SK-N-SH (cell line): ENCODE results near the gene TOMM40L. TPM values are rescaled to one million over a fixed set of nuclear protein-coding genes. Genes with fewer than 3 reads are reported as not detected.

Experiments used
- CTCF ChIA-PET: fragments of 300-600, 350-600 bp; formaldehyde crosslinking; extraction: SDS; loops from one replicate; lab custom pipeline; 2021; lab: Yijun Ruan, JAX
- POLR2A ChIA-PET: fragments of 350-600 bp; sonication (Branson Sonifier 250); formaldehyde crosslinking; extraction: SDS; loops from one replicate; lab custom pipeline; 2020; ENCODE audit warnings: antibody characterized with exemption, inconsistent platforms; lab: Yijun Ruan, JAX
- DNase-seq: peaks from one replicate; pipeline ENCODE4 v3.0.0; 2012
- H2AFZ ChIP-seq: fragments of 200-600 bp; sonication (generic); 2 replicates; pipeline ENCODE4 v1.8.1; 2016; ENCODE audit warnings: antibody characterized with exemption, mild to moderate bottlenecking, low read depth
- H3F3A ChIP-seq: fragments of 200-600 bp; sonication (generic); replicated peaks from 2 replicates; pipeline ENCODE3; 2016; ENCODE audit warnings: antibody characterized with exemption, mild to moderate bottlenecking; ENCODE audit not compliant: insufficient read depth
- H3K27ac ChIP-seq, 2 experiments: fragments of 200-500 bp in 1 of 2; fragments of 200-600 bp in 1 of 2; sonication (Bioruptor generic) in 1 of 2; sonication (generic), shearing (Covaris generic) in 1 of 2; 2 replicates each; pipeline versions ENCODE4 v1.5.1 to v1.6.1; 2014 to 2016; ENCODE audit warnings: low read depth in 2 of 2, inconsistent platforms in 1 of 2, low read length in 1 of 2, mild to moderate bottlenecking in 1 of 2, mixed read lengths in 1 of 2
- H3K27me3 ChIP-seq: fragments of 200-600 bp; sonication (generic), shearing (Covaris generic); 2 replicates; pipeline ENCODE4 v1.6.1; 2016; ENCODE audit warnings: mixed run types; ENCODE audit not compliant: insufficient read depth
- H3K36me3 ChIP-seq, 2 experiments: fragments of 200-500 bp in 1 of 2; fragments of 200-600 bp in 1 of 2; sonication (Bioruptor generic) in 1 of 2; sonication (generic) in 1 of 2; replicated peaks in 1 of 2; 2 replicates each; pipeline versions ENCODE3 to v1.5.1; 2014 to 2016; ENCODE audit warnings: low read length in 1 of 2, mild to moderate bottlenecking in 1 of 2; ENCODE audit not compliant: insufficient read depth in 2 of 2, control insufficient read depth in 1 of 2
- H3K4me1 ChIP-seq, 2 experiments: fragments of 200-500 bp in 1 of 2; fragments of 200-600 bp in 1 of 2; sonication (Bioruptor generic) in 1 of 2; sonication (generic), shearing (Covaris generic) in 1 of 2; 2 replicates each; pipeline versions ENCODE4 v1.5.1 to v1.6.1; 2014 to 2016; ENCODE audit warnings: low read depth in 1 of 2, low read length in 1 of 2, mixed run types in 1 of 2; ENCODE audit not compliant: insufficient read depth in 2 of 2, control insufficient read depth in 1 of 2
- H3K4me2 ChIP-seq: fragments of 200-600 bp; sonication (generic), shearing (Covaris generic); 2 replicates; pipeline ENCODE4 v1.6.1; 2017; ENCODE audit warnings: mixed run types
- H3K4me3 ChIP-seq, 2 experiments: fragments of 200-500 bp in 1 of 2; fragments of 200-600 bp in 1 of 2; sonication (Bioruptor generic) in 1 of 2; sonication (generic), shearing (Covaris generic) in 1 of 2; 2 replicates each; pipeline versions ENCODE4 v1.5.1 to v1.8.1; 2014 to 2016; ENCODE audit warnings: low read depth in 2 of 2, inconsistent platforms in 1 of 2, low read length in 1 of 2, mild to moderate bottlenecking in 1 of 2, mixed read lengths in 1 of 2, moderate library complexity in 1 of 2
- H3K79me2 ChIP-seq: fragments of 200-600 bp; sonication (generic); 2 replicates; pipeline ENCODE4 v1.8.1; 2017; ENCODE audit warnings: mild to moderate bottlenecking; ENCODE audit not compliant: insufficient read depth
- H3K9ac ChIP-seq: fragments of 200-600 bp; sonication (generic); 2 replicates; pipeline ENCODE4 v1.6.1; 2017; ENCODE audit warnings: mixed run types
- H3K9me2 ChIP-seq: fragments of 200-600 bp; sonication (generic); 2 replicates; pipeline ENCODE4 v1.6.1; 2017; ENCODE audit warnings: mixed run types
- H3K9me3 ChIP-seq: fragments of 200-600 bp; sonication (generic); 2 replicates; pipeline ENCODE4 v1.6.1; 2017; ENCODE audit warnings: mixed run types, mild to moderate bottlenecking, moderate library complexity
- H4K20me1 ChIP-seq: fragments of 200-600 bp; sonication (generic); 2 replicates; pipeline ENCODE4 v1.6.1; 2017; ENCODE audit warnings: mild to moderate bottlenecking, mixed run types; ENCODE audit not compliant: insufficient read depth
- CHD2 ChIP-seq: fragments of 150-350 bp; IDR thresholded peaks from 2 replicates; pipeline ENCODE4 v1.6.1; 2018; ENCODE audit warnings: low read length; ENCODE audit not compliant: partially characterized antibody
- ELF1 ChIP-seq: IDR thresholded peaks from 2 replicates; pipeline ENCODE4 v1.4.0; 2012
- EP300 ChIP-seq, 2 experiments: IDR thresholded peaks; 2 replicates each; pipeline versions ENCODE4 v1.4.0 to v1.6.1; 2012; ENCODE audit warnings: borderline replicate concordance in 1 of 2, low read depth in 1 of 2, low read length in 1 of 2
- EZH2phosphoT487 ChIP-seq: fragments of 200-600 bp; sonication (generic); IDR thresholded peaks from 2 replicates; pipeline ENCODE4 v1.6.1; 2017; ENCODE audit warnings: low read depth, mixed run types, mild to moderate bottlenecking, antibody characterized with exemption, moderate library complexity, borderline replicate concordance
- FOSL2 ChIP-seq: IDR thresholded peaks from 2 replicates; pipeline ENCODE4 v1.4.0; 2012; ENCODE audit warnings: low read depth, mild to moderate bottlenecking, moderate library complexity, borderline replicate concordance
- FOXJ3 ChIP-seq: sonication (generic); formaldehyde crosslinking; IDR thresholded peaks from 2 replicates; pipeline ENCODE4 v1.5.1; 2020; ENCODE audit warnings: mild to moderate bottlenecking, missing genetic modification reagents
- FOXM1 ChIP-seq: IDR thresholded peaks from 2 replicates; pipeline ENCODE4 v1.4.0; 2012; ENCODE audit warnings: low read depth, mild to moderate bottlenecking
- GABPA ChIP-seq: IDR thresholded peaks from 2 replicates; pipeline ENCODE4 v1.4.0; 2012; ENCODE audit warnings: low read depth, mild to moderate bottlenecking
- MEF2A ChIP-seq: IDR thresholded peaks from 2 replicates; pipeline ENCODE4 v1.4.0; 2012; ENCODE audit warnings: low read depth, borderline replicate concordance
- RCOR1 ChIP-seq: fragments of 150-350 bp; IDR thresholded peaks from 2 replicates; pipeline ENCODE4 v1.6.1; 2017; ENCODE audit warnings: antibody characterized with exemption, low read length
- RFX5 ChIP-seq: IDR thresholded peaks from 2 replicates; pipeline ENCODE4 v1.6.1; 2012; ENCODE audit warnings: mild to moderate bottlenecking, improper control_type of control experiment, low read length
- RXRA ChIP-seq: IDR thresholded peaks from 2 replicates; pipeline ENCODE4 v1.4.0; 2012; ENCODE audit warnings: low read depth, mild to moderate bottlenecking, borderline replicate concordance
- SIN3A ChIP-seq: IDR thresholded peaks from 2 replicates; pipeline ENCODE4 v1.6.1; 2012; ENCODE audit warnings: low read depth, mild to moderate bottlenecking, low read length, moderate library complexity, borderline replicate concordance
- TCF12 ChIP-seq: IDR thresholded peaks from 2 replicates; pipeline ENCODE4 v1.4.0; 2012
- TEAD4 ChIP-seq: IDR thresholded peaks from 2 replicates; pipeline ENCODE4 v1.4.0; 2012; ENCODE audit warnings: mild to moderate bottlenecking, borderline replicate concordance; ENCODE audit not compliant: insufficient read depth
- YY1 ChIP-seq: IDR thresholded peaks from 2 replicates; pipeline ENCODE4 v1.4.0; 2012; ENCODE audit warnings: low read depth, mild to moderate bottlenecking
- WGBS: methylation state at CpG from one replicate; pipeline ENCODE4 v1.1.6; 2017; ENCODE audit warnings: low lambda C conversion rate; 5-methylcytosine and 5-hydroxymethylcytosine counted together
- polyA plus RNA-seq, 3 experiments: library from polyadenylated mRNA; depleted of rRNA; stranded (reverse); fragments of >200 nt; gene quantifications; 2 replicates each; pipeline ENCODE4 v1.2.3, GENCODE V29; 2012
- TF ChIP-seq, protein P1 (sequence below): IDR thresholded peaks from 2 replicates; pipeline ENCODE4 v1.4.0; 2012; ENCODE audit warnings: low read depth, borderline replicate concordance
- TF ChIP-seq, protein P2 (sequence below): IDR thresholded peaks from 2 replicates; pipeline ENCODE4 v1.4.0; 2012; ENCODE audit warnings: low read depth
- TF ChIP-seq, protein P3 (sequence below): IDR thresholded peaks from 2 replicates; pipeline ENCODE4 v1.4.0; 2012; ENCODE audit warnings: low read depth, borderline replicate concordance
- TF ChIP-seq, protein P4 (sequence below): fragments of 200-600 bp; sonication (generic); IDR thresholded peaks from 2 replicates; pipeline ENCODE4 v1.6.1; 2017; ENCODE audit warnings: antibody characterized with exemption, mild to moderate bottlenecking, moderate library complexity

The TOMM40L gene
- polyA plus RNA-seq, 1 of the 3 experiments (the other 2 are of a cell fraction), result 9.7 TPM

DNA sequence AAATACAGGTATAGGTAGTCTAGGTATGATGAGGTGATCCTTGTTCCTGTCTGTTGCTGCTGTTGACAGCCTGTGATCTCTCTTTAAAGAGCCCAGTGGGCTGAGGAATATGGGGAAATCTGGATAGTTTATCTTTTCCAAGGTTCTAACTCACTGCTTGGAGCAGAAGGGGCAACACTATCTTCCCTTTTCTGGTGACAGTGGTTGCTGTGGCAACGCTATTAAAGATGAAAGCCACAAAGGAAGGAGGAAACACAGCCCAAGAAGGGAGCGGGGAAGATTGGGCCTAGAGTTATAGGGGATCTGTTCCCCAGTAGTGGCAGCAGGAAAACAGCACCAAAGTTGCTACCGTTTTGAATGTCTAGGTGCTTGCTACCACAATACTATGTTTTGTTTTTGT lies 41.5 kb downstream of the TOMM40L start:
- H3K36me3 ChIP-seq, result no peaks in the 10 kb centered on the region
- H2AFZ ChIP-seq, result no peak overlapping the region
- CTCF ChIA-PET, result interaction anchor here (1.2 kb wide), 1 partner anchor 40 kb away, joined by 8 read pairs; no protein-coding TSS in a partner anchor
- POLR2A ChIA-PET, result no interaction called here
- no peaks in the 10 kb centered on the region for H3K27me3 ChIP-seq
- no peaks in the 10 kb centered on the region for H3F3A ChIP-seq
- 57% methylated on average over 3 of the region's 3 CpGs for WGBS
- H3K4me2 ChIP-seq, result no peak overlapping the region
- no peaks in the 10 kb centered on the region for H3K9me2 ChIP-seq
- no peak overlapping the region for H3K9ac ChIP-seq
- TF ChIP-seq EP300 (IDR thresholded peaks at IDR 0.05; ENCODE audit: borderline replicate concordance in 1 of 2, low read depth in 1 of 2, low read length in 1 of 2), result no peak
- no peak for TF ChIP-seq FOXJ3 (CRISPR knock-in tag)
- no peak for TF ChIP-seq GABPA
- TF ChIP-seq, protein P1, sequence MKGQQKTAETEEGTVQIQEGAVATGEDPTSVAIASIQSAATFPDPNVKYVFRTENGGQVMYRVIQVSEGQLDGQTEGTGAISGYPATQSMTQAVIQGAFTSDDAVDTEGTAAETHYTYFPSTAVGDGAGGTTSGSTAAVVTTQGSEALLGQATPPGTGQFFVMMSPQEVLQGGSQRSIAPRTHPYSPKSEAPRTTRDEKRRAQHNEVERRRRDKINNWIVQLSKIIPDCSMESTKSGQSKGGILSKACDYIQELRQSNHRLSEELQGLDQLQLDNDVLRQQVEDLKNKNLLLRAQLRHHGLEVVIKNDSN, result no peak
- TF ChIP-seq, protein P2, sequence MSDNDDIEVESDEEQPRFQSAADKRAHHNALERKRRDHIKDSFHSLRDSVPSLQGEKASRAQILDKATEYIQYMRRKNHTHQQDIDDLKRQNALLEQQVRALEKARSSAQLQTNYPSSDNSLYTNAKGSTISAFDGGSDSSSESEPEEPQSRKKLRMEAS, result no peak
- no peak for TF ChIP-seq RCOR1
- TF ChIP-seq, all 33 proteins: peak for 0
- H3K4me3 ChIP-seq, result no peak overlapping the region
- H3K79me2 ChIP-seq, result no peaks in the 10 kb centered on the region
- H3K27ac ChIP-seq, result no peak overlapping the region
- H4K20me1 ChIP-seq, result no peaks in the 10 kb centered on the region
- no peaks in the 10 kb centered on the region for H3K9me3 ChIP-seq
- peaks cover 0 to 12% of the 10 kb centered on the region in 2 experiments; a peak in 2 of 4 replicates for H3K4me1 ChIP-seq
- no peak for DNase-seq

DNA sequence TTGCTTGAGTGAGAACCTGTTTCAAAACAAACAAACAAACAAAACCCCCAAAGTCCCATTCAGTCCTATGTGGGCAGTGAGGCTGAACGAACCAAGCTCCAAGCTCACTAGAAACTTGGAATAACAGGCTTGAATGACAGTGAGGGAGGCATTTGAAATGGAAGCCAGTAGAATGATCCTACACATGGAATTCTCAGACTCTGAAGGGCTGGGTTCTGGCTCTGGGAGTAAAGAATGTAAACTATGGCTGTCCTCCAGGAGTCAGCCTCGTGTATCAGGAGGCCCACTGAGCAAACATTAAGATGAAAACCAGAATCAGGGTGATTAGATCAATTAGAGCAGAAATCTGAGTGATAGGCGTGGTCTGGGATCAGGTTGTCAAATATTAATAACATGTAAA lies 47.5 kb downstream of the TOMM40L start:
- no peaks in the 10 kb centered on the region for H3K9me2 ChIP-seq
- H3K9ac ChIP-seq, result no peak overlapping the region
- H4K20me1 ChIP-seq, result no peaks in the 10 kb centered on the region
- H3K4me3 ChIP-seq, result no peak overlapping the region
- H3K36me3 ChIP-seq, result no peaks in the 10 kb centered on the region
- TF ChIP-seq RCOR1 (no peak), TCF12 (no peak), RXRA (no peak), EZH2phosphoT487 (no peak), FOXM1 (no peak), MEF2A (no peak), FOSL2 (no peak), SIN3A (no peak), RFX5 (no peak), YY1 (no peak), EP300 (IDR thresholded peaks at IDR 0.05; ENCODE audit: borderline replicate concordance in 1 of 2, low read depth in 1 of 2, low read length in 1 of 2) (no peak), CHD2 (no peak), FOXJ3 (CRISPR knock-in tag) (no peak), ELF1 (no peak), TEAD4 (no peak)
- TF ChIP-seq, protein P3, sequence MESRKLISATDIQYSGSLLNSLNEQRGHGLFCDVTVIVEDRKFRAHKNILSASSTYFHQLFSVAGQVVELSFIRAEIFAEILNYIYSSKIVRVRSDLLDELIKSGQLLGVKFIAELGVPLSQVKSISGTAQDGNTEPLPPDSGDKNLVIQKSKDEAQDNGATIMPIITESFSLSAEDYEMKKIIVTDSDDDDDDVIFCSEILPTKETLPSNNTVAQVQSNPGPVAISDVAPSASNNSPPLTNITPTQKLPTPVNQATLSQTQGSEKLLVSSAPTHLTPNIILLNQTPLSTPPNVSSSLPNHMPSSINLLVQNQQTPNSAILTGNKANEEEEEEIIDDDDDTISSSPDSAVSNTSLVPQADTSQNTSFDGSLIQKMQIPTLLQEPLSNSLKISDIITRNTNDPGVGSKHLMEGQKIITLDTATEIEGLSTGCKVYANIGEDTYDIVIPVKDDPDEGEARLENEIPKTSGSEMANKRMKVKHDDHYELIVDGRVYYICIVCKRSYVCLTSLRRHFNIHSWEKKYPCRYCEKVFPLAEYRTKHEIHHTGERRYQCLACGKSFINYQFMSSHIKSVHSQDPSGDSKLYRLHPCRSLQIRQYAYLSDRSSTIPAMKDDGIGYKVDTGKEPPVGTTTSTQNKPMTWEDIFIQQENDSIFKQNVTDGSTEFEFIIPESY, result no peak
- TF ChIP-seq, protein P4, sequence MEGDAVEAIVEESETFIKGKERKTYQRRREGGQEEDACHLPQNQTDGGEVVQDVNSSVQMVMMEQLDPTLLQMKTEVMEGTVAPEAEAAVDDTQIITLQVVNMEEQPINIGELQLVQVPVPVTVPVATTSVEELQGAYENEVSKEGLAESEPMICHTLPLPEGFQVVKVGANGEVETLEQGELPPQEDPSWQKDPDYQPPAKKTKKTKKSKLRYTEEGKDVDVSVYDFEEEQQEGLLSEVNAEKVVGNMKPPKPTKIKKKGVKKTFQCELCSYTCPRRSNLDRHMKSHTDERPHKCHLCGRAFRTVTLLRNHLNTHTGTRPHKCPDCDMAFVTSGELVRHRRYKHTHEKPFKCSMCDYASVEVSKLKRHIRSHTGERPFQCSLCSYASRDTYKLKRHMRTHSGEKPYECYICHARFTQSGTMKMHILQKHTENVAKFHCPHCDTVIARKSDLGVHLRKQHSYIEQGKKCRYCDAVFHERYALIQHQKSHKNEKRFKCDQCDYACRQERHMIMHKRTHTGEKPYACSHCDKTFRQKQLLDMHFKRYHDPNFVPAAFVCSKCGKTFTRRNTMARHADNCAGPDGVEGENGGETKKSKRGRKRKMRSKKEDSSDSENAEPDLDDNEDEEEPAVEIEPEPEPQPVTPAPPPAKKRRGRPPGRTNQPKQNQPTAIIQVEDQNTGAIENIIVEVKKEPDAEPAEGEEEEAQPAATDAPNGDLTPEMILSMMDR, result no peak
- TF ChIP-seq, protein P2, result no peak
- TF ChIP-seq, protein P1, result no peak
- no peak overlapping the region for H3K4me2 ChIP-seq
- ChIA-PET POLR2A (no interaction called here), CTCF (no interaction called here)
- DNase-seq, result no peak
- H3K4me1 ChIP-seq, result no peaks in the 10 kb centered on the region; a peak in 1 of 4 replicates
- peaks cover 12% of the 10 kb centered on the region; the same call in 1 of the 2 replicates for H3K27me3 ChIP-seq
- 37% methylated on average over 3 of the region's 3 CpGs for WGBS
- no peaks in the 10 kb centered on the region for H3K79me2 ChIP-seq
- no peak overlapping the region for H2AFZ ChIP-seq
- no peaks in the 10 kb centered on the region for H3K9me3 ChIP-seq
- no peaks in the 10 kb centered on the region for H3F3A ChIP-seq
- H3K27ac ChIP-seq, result no peak overlapping the region
